ENCODE results near the gene TMEM132D.

Gene TMEM132D

DNA sequence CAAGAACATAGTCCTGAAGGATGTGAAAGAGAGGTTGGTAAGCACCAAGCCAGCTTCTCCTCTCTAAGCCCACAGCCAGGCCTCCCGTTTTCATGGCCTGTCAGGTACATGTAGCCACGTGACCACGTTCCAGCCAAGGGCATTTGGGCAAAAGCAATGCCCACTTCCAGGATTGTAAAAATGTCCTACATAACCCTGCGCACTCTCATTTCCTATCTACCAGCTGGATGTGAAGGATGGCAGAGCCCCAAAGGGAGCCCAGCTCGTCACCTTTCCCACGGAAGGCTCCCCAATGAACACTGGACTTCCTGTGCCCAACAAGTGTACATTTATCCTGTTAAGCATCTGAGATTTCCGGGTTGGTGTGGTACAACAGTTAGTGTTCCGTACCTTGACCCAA, 231.7 kb downstream of the TMEM132D start:
- Histone ChIP-seq H3K4me2 (no peak overlapping the region), H3K4me3 (IDR thresholded peaks at IDR 0.05; ENCODE audit: insufficient read depth, low read depth, low read length) (no peak overlapping the region), H4K20me1 (ENCODE audit: insufficient read depth) (no peaks in the 10 kb centered on the region), H2AFZ (ENCODE audit: low read depth) (no peak overlapping the region), H3K9ac (no peak overlapping the region), H3K27ac (no peak overlapping the region), H3K36me3 (ENCODE audit: insufficient read depth) (no peaks in the 10 kb centered on the region), H3K27me3 (ENCODE audit: insufficient read depth, low read depth) (no peaks in the 10 kb centered on the region), H3K4me1 (ENCODE audit: low read depth, poor library complexity, severe bottlenecking) (no peaks in the 10 kb centered on the region), H3K79me2 (ENCODE audit: insufficient read depth, low read depth) (no peaks in the 10 kb centered on the region)
- no peak for TF ChIP-seq CTCF (conservative IDR thresholded peaks at IDR 0.05; ENCODE audit: low read depth, low read length)

DNA sequence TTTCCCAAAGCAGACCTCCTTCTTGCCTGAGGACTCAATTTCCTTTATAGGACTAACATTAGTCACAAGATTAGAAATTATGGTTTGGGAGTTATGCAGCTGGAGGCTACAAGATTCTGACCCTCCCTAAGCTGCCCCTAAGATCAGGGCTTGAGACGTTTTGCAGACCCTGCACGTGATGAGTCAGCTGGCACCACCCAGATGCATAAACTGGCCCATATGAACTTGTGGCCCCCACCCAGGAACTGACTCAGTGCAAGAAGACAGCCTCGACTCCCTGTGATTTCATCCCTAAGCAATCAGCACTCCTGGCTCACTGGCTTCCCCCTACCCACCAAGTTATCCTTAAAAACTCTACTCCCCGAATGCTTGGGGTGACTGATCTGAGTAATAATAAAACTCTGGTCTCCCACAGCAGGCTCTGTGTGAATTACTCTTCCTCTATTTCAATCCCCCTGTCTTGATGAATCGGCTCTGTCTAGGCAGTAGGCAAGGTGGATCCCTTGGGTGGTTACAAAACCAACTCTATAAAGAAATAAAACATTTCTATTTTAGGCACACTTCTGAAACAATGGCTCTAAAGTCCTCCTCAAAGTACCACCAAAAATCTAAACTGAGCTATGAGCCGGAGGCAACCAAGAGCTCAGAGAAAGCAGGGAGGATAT, 233.4 kb downstream of the TMEM132D start:
- Histone ChIP-seq H2AFZ (ENCODE audit: low read depth) (no peak overlapping the region), H3K36me3 (ENCODE audit: insufficient read depth) (no peaks in the 10 kb centered on the region), H3K79me2 (ENCODE audit: insufficient read depth, low read depth) (no peaks in the 10 kb centered on the region), H3K4me1 (ENCODE audit: low read depth, poor library complexity, severe bottlenecking) (no peaks in the 10 kb centered on the region), H3K4me3 (IDR thresholded peaks at IDR 0.05; ENCODE audit: insufficient read depth, low read depth, low read length) (no peak overlapping the region), H4K20me1 (ENCODE audit: insufficient read depth) (no peaks in the 10 kb centered on the region), H3K27ac (no peak overlapping the region), H3K27me3 (ENCODE audit: insufficient read depth, low read depth) (no peaks in the 10 kb centered on the region), H3K4me2 (no peak overlapping the region), H3K9ac (no peak overlapping the region)
- TF ChIP-seq CTCF (conservative IDR thresholded peaks at IDR 0.05; ENCODE audit: low read depth, low read length), result no peak

DNA sequence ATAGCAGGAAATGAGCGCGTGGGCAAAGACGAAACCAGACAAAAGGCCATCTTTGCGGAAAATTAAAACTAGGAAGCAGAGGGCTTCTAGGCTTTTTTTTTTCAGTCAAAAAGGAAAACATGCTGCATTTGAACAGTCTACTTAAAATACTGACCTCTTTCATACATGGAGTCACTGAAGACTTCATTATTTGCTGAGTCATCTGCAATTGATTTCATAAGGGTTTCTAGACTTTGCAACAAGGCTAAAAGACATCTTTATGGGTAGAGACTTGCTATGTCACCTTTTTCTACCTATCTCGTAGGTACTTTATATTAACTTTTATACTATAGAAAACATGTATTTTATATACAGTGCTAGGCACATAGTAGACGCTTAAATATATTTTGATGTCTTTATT, 238.4 kb downstream of the TMEM132D start:
- no peak for TF ChIP-seq CTCF (conservative IDR thresholded peaks at IDR 0.05; ENCODE audit: low read depth, low read length)

DNA sequence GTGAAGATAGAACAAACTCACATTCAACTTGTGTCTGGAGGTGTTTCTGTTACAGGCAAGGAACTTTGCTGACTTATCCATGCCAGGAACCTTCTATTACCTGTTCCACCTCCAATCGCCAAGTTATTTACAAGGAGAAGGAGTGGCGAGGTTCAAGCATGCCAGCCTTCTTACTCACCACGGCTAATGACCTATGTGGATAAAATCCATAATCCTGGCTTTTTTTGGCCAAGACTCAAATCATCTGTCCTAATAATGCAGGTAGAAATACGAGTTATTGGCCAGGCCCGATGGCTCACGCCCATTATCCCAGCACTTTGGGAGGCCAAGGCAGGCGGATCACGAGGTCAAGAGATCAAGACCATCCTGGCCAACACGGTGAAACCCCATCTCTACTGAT, 241.6 kb downstream of the TMEM132D start:
- Histone ChIP-seq H3K4me2 (no peak overlapping the region), H3K4me1 (ENCODE audit: low read depth, poor library complexity, severe bottlenecking) (no peaks in the 10 kb centered on the region), H4K20me1 (ENCODE audit: insufficient read depth) (no peaks in the 10 kb centered on the region), H2AFZ (ENCODE audit: low read depth) (no peak overlapping the region), H3K27me3 (ENCODE audit: insufficient read depth, low read depth) (no peaks in the 10 kb centered on the region), H3K4me3 (IDR thresholded peaks at IDR 0.05; ENCODE audit: insufficient read depth, low read depth, low read length) (no peak overlapping the region), H3K27ac (no peak overlapping the region), H3K9ac (no peak overlapping the region), H3K79me2 (ENCODE audit: insufficient read depth, low read depth) (no peaks in the 10 kb centered on the region), H3K36me3 (ENCODE audit: insufficient read depth) (no peaks in the 10 kb centered on the region)
- TF ChIP-seq CTCF (conservative IDR thresholded peaks at IDR 0.05; ENCODE audit: low read depth, low read length), result no peak

More for the DNA sequence above, 238.4 kb downstream of the TMEM132D start:
- H2AFZ ChIP-seq (ENCODE audit: low read depth), result no peak overlapping the region
- no peak overlapping the region for H3K4me2 ChIP-seq
- no peak overlapping the region for H3K9ac ChIP-seq
- H3K27ac ChIP-seq, result no peak overlapping the region
- H3K4me1 ChIP-seq (ENCODE audit: low read depth, poor library complexity, severe bottlenecking), result no peaks in the 10 kb centered on the region
- H3K27me3 ChIP-seq (ENCODE audit: insufficient read depth, low read depth), result no peaks in the 10 kb centered on the region
- H4K20me1 ChIP-seq (ENCODE audit: insufficient read depth), result no peaks in the 10 kb centered on the region
- H3K36me3 ChIP-seq (ENCODE audit: insufficient read depth), result no peaks in the 10 kb centered on the region
- H3K79me2 ChIP-seq (ENCODE audit: insufficient read depth, low read depth), result no peaks in the 10 kb centered on the region
- H3K4me3 ChIP-seq (IDR thresholded peaks at IDR 0.05; ENCODE audit: insufficient read depth, low read depth, low read length), result no peak overlapping the region
